ENCODE data around the gene GRAMD1B. TPM values are rescaled to one million over a fixed set of nuclear protein-coding genes. Genes with fewer than 3 reads are reported as not detected.
"Not testable (repeated sequence)": the region's sequence is repeated elsewhere in the genome, so short reads cannot be mapped to it uniquely, and the experiment has no call there.

Gene GRAMD1B
- total RNA-seq, 1 donor from 2014 or later, result 31.8 TPM

DNA sequence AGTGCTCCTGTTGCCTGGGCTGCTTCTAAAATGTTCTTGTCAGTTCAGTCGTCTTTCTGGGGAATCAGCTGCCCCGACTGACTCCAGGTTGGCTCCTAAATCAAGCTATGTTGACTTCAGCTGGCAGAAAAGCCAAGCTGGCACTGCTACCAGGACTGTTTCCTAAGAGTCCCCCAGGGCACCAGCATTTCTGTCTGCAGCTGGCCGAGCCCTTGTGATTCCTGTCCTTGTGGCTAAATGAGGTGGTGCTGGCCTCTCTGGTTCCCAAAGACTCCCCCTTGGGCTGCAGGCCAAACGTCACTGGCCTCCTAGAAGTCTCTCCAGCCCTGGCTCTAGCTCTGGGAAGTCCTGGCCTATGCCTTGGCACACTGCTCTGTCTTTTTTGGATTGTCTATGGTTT lies 31.1 kb downstream of the GRAMD1B start:
- Histone ChIP-seq H3K27me3 (ENCODE audit: low read depth) (no peaks in the 10 kb centered on the region), H3K27ac (replicated peaks) (peak overlapping the region; percentile 91), H3K4me3 (no peak overlapping the region), H3K4me1 (peaks cover 44% of the 10 kb centered on the region), H3K36me3 (no peaks in the 10 kb centered on the region), H3K9me3 (replicated peaks) (no peaks in the 10 kb centered on the region)
- TF ChIP-seq, protein P1, sequence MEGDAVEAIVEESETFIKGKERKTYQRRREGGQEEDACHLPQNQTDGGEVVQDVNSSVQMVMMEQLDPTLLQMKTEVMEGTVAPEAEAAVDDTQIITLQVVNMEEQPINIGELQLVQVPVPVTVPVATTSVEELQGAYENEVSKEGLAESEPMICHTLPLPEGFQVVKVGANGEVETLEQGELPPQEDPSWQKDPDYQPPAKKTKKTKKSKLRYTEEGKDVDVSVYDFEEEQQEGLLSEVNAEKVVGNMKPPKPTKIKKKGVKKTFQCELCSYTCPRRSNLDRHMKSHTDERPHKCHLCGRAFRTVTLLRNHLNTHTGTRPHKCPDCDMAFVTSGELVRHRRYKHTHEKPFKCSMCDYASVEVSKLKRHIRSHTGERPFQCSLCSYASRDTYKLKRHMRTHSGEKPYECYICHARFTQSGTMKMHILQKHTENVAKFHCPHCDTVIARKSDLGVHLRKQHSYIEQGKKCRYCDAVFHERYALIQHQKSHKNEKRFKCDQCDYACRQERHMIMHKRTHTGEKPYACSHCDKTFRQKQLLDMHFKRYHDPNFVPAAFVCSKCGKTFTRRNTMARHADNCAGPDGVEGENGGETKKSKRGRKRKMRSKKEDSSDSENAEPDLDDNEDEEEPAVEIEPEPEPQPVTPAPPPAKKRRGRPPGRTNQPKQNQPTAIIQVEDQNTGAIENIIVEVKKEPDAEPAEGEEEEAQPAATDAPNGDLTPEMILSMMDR (IDR thresholded peaks at IDR 0.05; ENCODE audit: borderline replicate concordance), result peak; percentile 56
- intact Hi-C loops (cut with micrococcal nuclease), result no loop called here
- DNase-seq, result peak; percentile 78

DNA sequence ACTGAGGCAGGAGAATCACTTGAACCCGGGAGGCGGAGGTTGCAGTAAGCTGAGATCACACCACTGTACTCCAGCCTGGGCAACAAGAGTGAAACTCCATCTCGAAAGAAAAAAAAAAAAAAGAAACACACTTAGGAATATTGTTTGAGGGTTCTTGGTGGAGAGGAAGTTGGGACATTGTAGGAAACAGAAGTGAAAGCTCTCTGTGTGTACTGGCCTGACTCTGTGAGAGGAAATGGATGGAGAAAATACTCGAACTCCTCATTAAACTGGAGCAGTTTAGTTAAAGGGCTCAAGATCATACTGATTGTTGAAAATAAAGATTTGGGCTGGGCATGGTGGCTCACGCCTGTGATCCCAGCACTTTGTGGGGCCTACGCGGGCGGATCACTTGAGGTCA lies 35.6 kb downstream of the GRAMD1B start:
- peak overlapping the region; percentile 19 for H3K27ac ChIP-seq (replicated peaks)
- intact Hi-C loops (cut with micrococcal nuclease), result not testable (repeated sequence)

DNA sequence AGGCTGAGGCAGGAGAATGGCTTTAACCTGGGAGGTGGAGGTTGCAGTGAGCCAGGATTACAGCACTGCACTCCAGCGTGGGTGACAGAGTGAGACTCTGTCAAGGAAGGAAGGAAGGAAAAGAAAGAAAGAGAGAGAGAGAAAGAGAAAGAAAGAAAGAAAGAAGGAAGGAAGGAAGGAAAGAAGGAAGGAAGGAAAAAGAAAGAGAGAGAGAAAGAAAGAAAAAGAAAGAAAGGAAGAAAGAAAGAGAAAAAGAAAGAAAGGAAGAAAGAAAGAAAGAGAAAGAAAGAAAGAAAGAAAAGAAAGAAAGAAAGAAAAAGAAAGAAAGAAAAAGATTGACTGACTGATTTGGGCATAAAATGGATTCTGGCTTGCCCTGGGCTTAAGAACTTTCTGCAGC lies 36.1 kb downstream of the GRAMD1B start:
- Histone ChIP-seq H3K27ac (replicated peaks) (peak overlapping the region; percentile 19), H3K4me1 (peaks cover 19% of the 10 kb centered on the region)
- H3K36me3 ChIP-seq; DNase-seq; H3K4me3 ChIP-seq; H3K27me3 ChIP-seq (ENCODE audit: low read depth); intact Hi-C loops (cut with micrococcal nuclease); H3K9me3 ChIP-seq (replicated peaks): not testable (repeated sequence)

More for the DNA sequence above, 35.6 kb downstream of the GRAMD1B start:
- H3K36me3 ChIP-seq; H3K27me3 ChIP-seq (ENCODE audit: low read depth); DNase-seq; H3K9me3 ChIP-seq (replicated peaks); H3K4me3 ChIP-seq: not testable (repeated sequence)
- H3K4me1 ChIP-seq, result peaks cover 24% of the 10 kb centered on the region

DNA sequence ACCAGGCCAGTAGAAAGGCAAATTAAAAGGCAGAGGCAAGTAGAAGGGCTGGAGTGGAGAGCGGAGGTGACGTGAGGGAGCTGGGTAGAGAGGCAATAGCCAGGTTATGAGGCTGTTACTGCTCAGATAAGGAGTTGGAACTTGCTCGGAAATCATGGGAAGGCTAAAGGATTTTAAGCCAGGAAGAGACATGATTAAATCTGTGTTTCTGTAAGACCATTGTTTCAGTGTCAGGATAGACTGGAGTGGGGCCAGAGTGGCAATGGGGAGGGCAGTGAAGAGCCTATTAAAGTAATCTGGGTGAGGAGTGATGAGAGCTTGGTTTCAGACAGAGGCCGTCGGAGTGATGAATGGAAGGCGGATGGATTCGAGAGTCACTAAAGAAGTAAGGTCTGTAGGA lies 39.0 kb downstream of the GRAMD1B start:
- no peak overlapping the region for H3K4me3 ChIP-seq
- TF ChIP-seq, protein P1 (IDR thresholded peaks at IDR 0.05; ENCODE audit: borderline replicate concordance), result no peak
- H3K27ac ChIP-seq (replicated peaks), result peak overlapping the region; percentile 68
- intact Hi-C loops (cut with micrococcal nuclease), result no loop called here
- peak; percentile 34 for DNase-seq
- no peaks in the 10 kb centered on the region for H3K9me3 ChIP-seq (replicated peaks)
- no peaks in the 10 kb centered on the region for H3K27me3 ChIP-seq (ENCODE audit: low read depth)
- no peaks in the 10 kb centered on the region for H3K36me3 ChIP-seq
- H3K4me1 ChIP-seq, result peaks cover 16% of the 10 kb centered on the region

DNA sequence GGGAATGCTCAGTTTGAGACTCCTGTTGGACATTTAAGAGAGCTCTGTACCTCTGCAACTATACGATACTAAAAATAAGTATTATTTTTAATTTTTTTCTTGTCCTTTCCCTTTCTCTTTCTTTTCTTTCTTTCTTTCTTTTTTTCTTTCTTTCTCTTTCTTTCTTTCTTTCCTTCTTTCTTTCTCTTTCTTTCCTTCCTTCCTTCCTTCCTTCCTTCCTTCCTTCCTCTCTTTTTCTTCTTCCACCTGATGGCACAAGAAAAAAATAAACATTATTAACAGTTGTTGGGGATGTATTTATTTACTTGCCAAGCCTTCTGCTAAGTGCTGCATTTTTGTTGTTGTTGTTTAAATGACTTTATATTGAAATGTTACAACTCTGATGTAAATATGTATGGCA lies 39.5 kb downstream of the GRAMD1B start:
- no peak for DNase-seq
- peaks cover 21% of the 10 kb centered on the region for H3K4me1 ChIP-seq
- H3K27ac ChIP-seq (replicated peaks), result peak overlapping the region; percentile 68
- intact Hi-C loops (cut with micrococcal nuclease), result no loop called here
- no peaks in the 10 kb centered on the region for H3K36me3 ChIP-seq
- TF ChIP-seq, protein P1 (IDR thresholded peaks at IDR 0.05; ENCODE audit: borderline replicate concordance), result no peak
- no peaks in the 10 kb centered on the region for H3K9me3 ChIP-seq (replicated peaks)
- no peak overlapping the region for H3K4me3 ChIP-seq
- H3K27me3 ChIP-seq (ENCODE audit: low read depth), result no peaks in the 10 kb centered on the region

DNA sequence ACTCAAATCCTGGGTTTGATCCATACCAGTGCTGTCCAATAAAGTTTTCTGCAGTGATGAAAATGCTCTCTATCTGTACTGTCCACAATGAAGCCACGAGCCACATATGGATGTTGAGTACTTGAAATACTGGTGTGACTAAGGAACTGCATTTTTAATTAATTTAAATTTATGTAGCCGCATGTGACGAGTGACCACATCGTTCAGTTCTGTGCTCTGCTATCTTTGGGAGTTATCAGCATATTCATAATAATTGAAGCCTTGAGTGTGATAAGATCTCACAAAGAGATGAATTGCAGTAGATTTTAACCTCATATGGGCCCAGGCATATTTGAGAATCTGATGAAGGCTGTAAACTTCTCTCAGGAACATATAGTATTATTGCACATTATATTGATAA lies 40.8 kb downstream of the GRAMD1B start:
- no peak overlapping the region for H3K4me3 ChIP-seq
- H3K4me1 ChIP-seq, result peaks cover 34% of the 10 kb centered on the region
- no peak overlapping the region for H3K27ac ChIP-seq (replicated peaks)
- no peaks in the 10 kb centered on the region for H3K27me3 ChIP-seq (ENCODE audit: low read depth)
- intact Hi-C loops (cut with micrococcal nuclease), result no loop called here
- TF ChIP-seq, protein P1 (IDR thresholded peaks at IDR 0.05; ENCODE audit: borderline replicate concordance), result no peak
- no peaks in the 10 kb centered on the region for H3K9me3 ChIP-seq (replicated peaks)
- no peaks in the 10 kb centered on the region for H3K36me3 ChIP-seq
- no peak for DNase-seq

Measured in left ventricle myocardium inferior (tissue), 1 donor.